IMR-90 (cell line): Measurements from ENCODE around the gene EIF2S2. TPM values are rescaled to one million over a fixed set of nuclear protein-coding genes. Genes with fewer than 3 reads are reported as not detected.

Experiments
- ATAC-seq: fragments of 200-7000 bp; cut with Tn5 transposase; 2 replicates; pipeline ENCODE4 v1.9.1; 2020; ENCODE audit warnings: low read depth, mild to moderate bottlenecking, moderate library complexity
- BruUV-seq: library from RNA; stranded (reverse); fragments of 400-500 nt; replicated peaks from 2 replicates; lab custom pipeline; 2021; lab: Mats Ljungman, UMichigan
- CTCF ChIA-PET: fragments of 300-600 bp; formaldehyde crosslinking; extraction: SDS; loops from one replicate; lab custom pipeline; 2021; ENCODE audit warnings: antibody characterized with exemption; lab: Yijun Ruan, JAX
- POLR2A ChIA-PET: fragments of 300-600 bp; sonication (Branson Sonifier 250); formaldehyde crosslinking; loops from one replicate; lab custom pipeline; 2022; ENCODE audit warnings: antibody characterized with exemption; ENCODE audit not compliant: unreplicated experiment; lab: Charles Lee
- DNase-seq: peaks from one replicate; pipeline ENCODE4 v3.0.0; 2013
- H2AFZ ChIP-seq: replicated peaks from 2 replicates; pipeline ENCODE3; 2013; ENCODE audit warnings: low read length, mild to moderate bottlenecking; ENCODE audit not compliant: poor library complexity
- H2AK5ac ChIP-seq: 2 replicates; pipeline ENCODE4 v1.6.1; 2013; ENCODE audit warnings: low read depth, low read length, inconsistent platforms
- H2AK9ac ChIP-seq: replicated peaks from 2 replicates; pipeline ENCODE3; 2013; ENCODE audit warnings: mild to moderate bottlenecking, low read depth, low read length, moderate library complexity; ENCODE audit not compliant: poor library complexity
- H2BK120ac ChIP-seq: 2 replicates; pipeline ENCODE4 v1.6.1; 2013; ENCODE audit warnings: low read depth, low read length, inconsistent platforms
- H2BK15ac ChIP-seq: 3 replicates; pipeline ENCODE4 v1.6.1; 2013; ENCODE audit warnings: low read depth, low read length, inconsistent platforms
- H2BK20ac ChIP-seq: 2 replicates; pipeline ENCODE4 v1.6.1; 2013; ENCODE audit warnings: low read depth, mild to moderate bottlenecking, inconsistent platforms, low read length, moderate library complexity
- H2BK5ac ChIP-seq: 2 replicates; pipeline ENCODE4 v1.6.1; 2013; ENCODE audit warnings: mild to moderate bottlenecking, low read depth, low read length, inconsistent platforms; ENCODE audit not compliant: poor library complexity, severe bottlenecking
- H3K14ac ChIP-seq: replicated peaks from 2 replicates; pipeline ENCODE4 v1.6.1; 2013; ENCODE audit warnings: low read depth, low read length, inconsistent platforms
- H3K18ac ChIP-seq: 2 replicates; pipeline ENCODE4 v1.6.1; 2013; ENCODE audit warnings: low read depth, low read length, control low read depth
- H3K23ac ChIP-seq: 2 replicates; pipeline ENCODE4 v1.6.1; 2013; ENCODE audit warnings: low read depth, low read length, inconsistent platforms
- H3K27ac ChIP-seq: 2 replicates; pipeline ENCODE4 v1.5.1; 2013; ENCODE audit warnings: mild to moderate bottlenecking, control low read depth, low read length; ENCODE audit not compliant: insufficient read depth
- H3K27me3 ChIP-seq: 2 replicates; pipeline ENCODE4 v1.6.1; 2013; ENCODE audit warnings: low read length; ENCODE audit not compliant: control insufficient read depth, insufficient read depth
- H3K36me3 ChIP-seq: 2 replicates; pipeline ENCODE4 v1.6.1; 2013; ENCODE audit warnings: low read length, mixed read lengths; ENCODE audit not compliant: control insufficient read depth, insufficient read depth
- H3K4ac ChIP-seq: 2 replicates; pipeline ENCODE4 v1.6.1; 2013; ENCODE audit warnings: low read depth, low read length, inconsistent platforms
- H3K4me1 ChIP-seq: 2 replicates; pipeline ENCODE4 v1.6.1; 2013; ENCODE audit warnings: low read length, mixed read lengths; ENCODE audit not compliant: control insufficient read depth, insufficient read depth
- H3K4me2 ChIP-seq: 2 replicates; pipeline ENCODE4 v1.6.1; 2013; ENCODE audit warnings: low read depth, mild to moderate bottlenecking, control low read depth, low read length, moderate library complexity
- H3K4me3 ChIP-seq: 2 replicates; pipeline ENCODE4 v1.5.1; 2013; ENCODE audit warnings: low read depth, mild to moderate bottlenecking, control low read depth, low read length, moderate library complexity; ENCODE audit not compliant: insufficient read depth
- H3K56ac ChIP-seq: 2 replicates; pipeline ENCODE4 v1.6.1; 2013; ENCODE audit warnings: low read length, inconsistent platforms; ENCODE audit not compliant: insufficient read depth; ENCODE audit errors: extremely low read depth
- H3K79me1 ChIP-seq, 2 experiments: 2 replicates each; pipeline ENCODE4 v1.6.1; 2013; ENCODE audit warnings: low read length in 2 of 2, inconsistent platforms in 1 of 2, low read depth in 1 of 2
- H3K9ac ChIP-seq: 2 replicates; pipeline ENCODE4 v1.6.1; 2013; ENCODE audit warnings: low read depth, low read length, control low read depth
- H3K9me1 ChIP-seq: 2 replicates; pipeline ENCODE4 v1.6.1; 2013; ENCODE audit warnings: low read length, inconsistent platforms; ENCODE audit not compliant: insufficient read depth
- H3K9me3 ChIP-seq: 2 replicates; pipeline ENCODE4 v1.6.1; 2013; ENCODE audit warnings: low read length; ENCODE audit not compliant: control insufficient read depth, insufficient read depth
- H4K20me1 ChIP-seq: 2 replicates; pipeline ENCODE4 v1.6.1; 2013; ENCODE audit warnings: low read length, inconsistent platforms; ENCODE audit not compliant: insufficient read depth
- H4K5ac ChIP-seq: 2 replicates; pipeline ENCODE4 v1.6.1; 2013; ENCODE audit warnings: mild to moderate bottlenecking, low read depth, low read length, control low read depth
- H4K8ac ChIP-seq, 2 experiments: 2 replicates each; pipeline ENCODE4 v1.6.1; 2013; ENCODE audit warnings: low read depth in 2 of 2, low read length in 2 of 2, control low read depth in 1 of 2, inconsistent platforms in 1 of 2
- H4K91ac ChIP-seq: 2 replicates; pipeline ENCODE4 v1.6.1; 2013; ENCODE audit warnings: low read depth, low read length, inconsistent platforms; ENCODE audit not compliant: insufficient read depth
- MAFK ChIP-seq: IDR thresholded peaks from 2 replicates; pipeline ENCODE4 v1.6.1; 2012; ENCODE audit warnings: low read depth, low read length, improper control_type of control experiment
- RAD21 ChIP-seq: IDR thresholded peaks from 2 replicates; pipeline ENCODE4 v1.6.1; 2012; ENCODE audit warnings: low read length, improper control_type of control experiment
- WGBS, 2 experiments: methylation state at CpG; one replicate each; pipeline versions ENCODE4 v1.1.5 to v1.1.7; 2013; ENCODE audit warnings: missing lambda C conversion rate in 2 of 2; ENCODE audit not compliant: insufficient read length in 1 of 2; ENCODE audit errors: extremely low coverage in 2 of 2; 5-methylcytosine and 5-hydroxymethylcytosine counted together
- dilution Hi-C: fragments of 300-500 bp; cut with HindIII; formaldehyde crosslinking; loops from one replicate; pipeline ENCODE4 v1.14.3; 2018; ENCODE audit warnings: low sequenced_read_pairs; ENCODE audit not compliant: unreplicated experiment
- in situ Hi-C: fragments of 300-500 bp; cut with MboI; formaldehyde crosslinking; loops from 3 replicates; pipeline ENCODE4 v1.14.3; 2019; ENCODE audit warnings: low sequenced_read_pairs, inconsistent platforms, mixed read lengths
- intact Hi-C: fragments of 100-400 bp; cut with micrococcal nuclease; formaldehyde crosslinking; loops from 2 replicates; pipeline ENCODE4 v1.10.0; 2022
- polyA plus RNA-seq, 3 experiments: library from polyadenylated mRNA; depleted of rRNA; stranded (reverse); fragments of >200 nt; gene quantifications; 2 replicates each; pipeline ENCODE4 v1.2.3, GENCODE V29; 2012; ENCODE audit warnings: low replicate concordance in 1 of 3
- total RNA-seq: library from RNA; depleted of rRNA; stranded (reverse); fragments of >200 nt; gene quantifications from 2 replicates; pipeline ENCODE4 v1.2.3, GENCODE V29; 2012

Gene EIF2S2
- total and polyA plus RNA-seq, 2 of the 4 experiments (the other 2 are of a cell fraction), result 61.7 to 66.9 TPM

DNA sequence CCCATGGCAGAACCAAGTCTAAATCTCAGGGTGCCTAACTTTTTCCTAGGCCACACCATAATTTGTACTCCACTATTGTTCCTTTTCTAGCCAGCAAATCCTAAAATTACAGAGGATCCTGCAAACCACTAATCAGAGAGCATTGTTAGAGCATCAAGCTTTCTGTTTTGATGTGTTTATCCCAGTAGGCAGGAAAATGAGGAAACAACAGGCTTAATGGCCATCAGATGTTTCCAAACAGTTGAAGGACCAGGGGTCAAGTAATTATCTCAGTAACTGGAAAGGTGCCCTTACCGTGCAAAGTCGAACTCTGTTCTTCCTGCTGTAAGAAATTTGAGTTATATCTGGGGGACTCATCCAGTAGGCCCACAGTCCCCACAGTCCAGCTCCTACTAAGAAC, 59.6 kb downstream of the EIF2S2 start:
- H3K56ac ChIP-seq, result no peak overlapping the region
- TF ChIP-seq RAD21 (no peak), MAFK (no peak)
- CTCF ChIA-PET, result no interaction called here
- ATAC-seq (no peak), DNase-seq (no peak)
- no CpG with 5 or more reads among the region's 2 CpGs for WGBS, 2 experiments
- H3K9me1 ChIP-seq, result peaks cover 17% of the 10 kb centered on the region
- no peak overlapping the region for H3K9ac ChIP-seq
- no peak overlapping the region for H4K8ac ChIP-seq
- in situ Hi-C loops, result no loop called here
- H2BK120ac ChIP-seq, result no peak overlapping the region
- POLR2A ChIA-PET, result no interaction called here
- H3K4me2 ChIP-seq, result no peak overlapping the region
- no peaks in the 10 kb centered on the region for H3K9me3 ChIP-seq
- no peak overlapping the region for H2AFZ ChIP-seq
- H2BK20ac ChIP-seq, result no peak overlapping the region
- H3K27me3 ChIP-seq, result no peaks in the 10 kb centered on the region
- H2BK5ac ChIP-seq, result no peak overlapping the region
- H4K20me1 ChIP-seq, result peaks cover 93% of the 10 kb centered on the region
- H3K27ac ChIP-seq, result no peak overlapping the region
- no peak overlapping the region for H4K91ac ChIP-seq
- no peak overlapping the region for H3K18ac ChIP-seq
- 0 out of 2 replicates have a peak, but pooled peaks cover 2% of the 10 kb centered on the region for H3K36me3 ChIP-seq
- no peak overlapping the region for H3K23ac ChIP-seq
- no peak overlapping the region for H4K5ac ChIP-seq
- H3K4ac ChIP-seq, result no peak overlapping the region
- peaks cover 52 to 86% of the 10 kb centered on the region in 2 experiments for H3K79me1 ChIP-seq
- BruUV-seq, result no TSS peak
- dilution Hi-C loops, result no loop called here
- no peak overlapping the region for H2BK15ac ChIP-seq
- peaks cover 9% of the 10 kb centered on the region for H3K4me1 ChIP-seq
- H2AK9ac ChIP-seq, result no peak overlapping the region
- no peak overlapping the region for H3K4me3 ChIP-seq
- intact Hi-C loops, result no loop called here
- no peak overlapping the region for H2AK5ac ChIP-seq
- no peak overlapping the region for H3K14ac ChIP-seq
